SK-N-SH treated with all-trans-retinoic acid at 6 μM for 48 hours (cell line): ENCODE results near the gene VPS13A.

Source experiments
- ARNTL ChIP-seq: fragments of 450-650 bp; formaldehyde crosslinking; IDR thresholded peaks from 2 replicates; pipeline ENCODE4 v1.5.0; 2020; ENCODE audit warnings: low read depth, mild to moderate bottlenecking, moderate library complexity, borderline replicate concordance
- GLIS3 ChIP-seq: fragments of 250-450 bp; sonication (Bioruptor Pico); IDR thresholded peaks from 2 replicates; pipeline ENCODE4 v1.5.0; 2020; ENCODE audit warnings: mild to moderate bottlenecking, moderate library complexity
- ISL1 ChIP-seq: fragments of 250-450 bp; sonication (Bioruptor Pico); IDR thresholded peaks from 2 replicates; pipeline ENCODE4 v2.1.2; 2022; ENCODE audit warnings: mild to moderate bottlenecking, moderate library complexity
- OSR1 ChIP-seq: fragments of 250-450 bp; sonication (Bioruptor Pico); IDR thresholded peaks from 2 replicates; pipeline ENCODE4 v1.8.0; 2022; ENCODE audit warnings: moderate library complexity, mild to moderate bottlenecking, inconsistent platforms
- PATZ1 ChIP-seq: fragments of 250-450 bp; sonication (Bioruptor Pico); IDR thresholded peaks from 2 replicates; pipeline ENCODE4 v1.8.0; 2020; ENCODE audit warnings: mild to moderate bottlenecking, moderate library complexity, borderline replicate concordance
- PPARA ChIP-seq: fragments of 250-450 bp; sonication (Bioruptor Pico); IDR thresholded peaks from 2 replicates; pipeline ENCODE4 v1.5.0; 2020; ENCODE audit warnings: mild to moderate bottlenecking, borderline replicate concordance
- RARB ChIP-seq: fragments of 250-450 bp; sonication (Bioruptor Pico); IDR thresholded peaks from 2 replicates; pipeline ENCODE4 v1.8.0; 2021; ENCODE audit warnings: mild to moderate bottlenecking, moderate library complexity
- SNAI2 ChIP-seq: fragments of 250-450 bp; sonication (Bioruptor Pico); IDR thresholded peaks from 2 replicates; pipeline ENCODE4 v1.5.0; 2020; ENCODE audit warnings: mild to moderate bottlenecking, moderate library complexity
- ZC3H10 ChIP-seq: fragments of 250-450 bp; sonication (Bioruptor Pico); IDR thresholded peaks from 2 replicates; pipeline ENCODE4 v1.5.1; 2021; ENCODE audit warnings: mild to moderate bottlenecking, moderate library complexity
- ZFP3 ChIP-seq: fragments of 250-450 bp; sonication (Bioruptor Pico); IDR thresholded peaks from 2 replicates; pipeline ENCODE4 v1.5.0; 2020; ENCODE audit warnings: mild to moderate bottlenecking, moderate library complexity
- ZFP30 ChIP-seq: fragments of 450-650 bp; formaldehyde crosslinking; IDR thresholded peaks from 2 replicates; pipeline ENCODE4 v1.5.0; 2022; ENCODE audit warnings: mild to moderate bottlenecking, moderate library complexity
- ZNF70 ChIP-seq: fragments of 450-650 bp; formaldehyde crosslinking; IDR thresholded peaks from 2 replicates; pipeline ENCODE4 v1.5.0; 2020; ENCODE audit warnings: mild to moderate bottlenecking, moderate library complexity

- TF ChIP-seq ZFP3 (no peak), GLIS3 (CRISPR knock-in tag) (no peak), RARB (no peak), PPARA (CRISPR knock-in tag) (no peak), SNAI2 (CRISPR knock-in tag) (no peak), ISL1 (no peak), ARNTL (CRISPR knock-in tag) (no peak), PATZ1 (no peak), ZC3H10 (no peak), ZNF70 (CRISPR knock-in tag) (no peak), OSR1 (no peak), ZFP30 (CRISPR knock-in tag) (no peak)
Measured at GRCh38 chr9:77375956-77376532, 198.7 kb downstream of the VPS13A start.
